ENCODE data around the gene LRG1.

Gene LRG1

DNA sequence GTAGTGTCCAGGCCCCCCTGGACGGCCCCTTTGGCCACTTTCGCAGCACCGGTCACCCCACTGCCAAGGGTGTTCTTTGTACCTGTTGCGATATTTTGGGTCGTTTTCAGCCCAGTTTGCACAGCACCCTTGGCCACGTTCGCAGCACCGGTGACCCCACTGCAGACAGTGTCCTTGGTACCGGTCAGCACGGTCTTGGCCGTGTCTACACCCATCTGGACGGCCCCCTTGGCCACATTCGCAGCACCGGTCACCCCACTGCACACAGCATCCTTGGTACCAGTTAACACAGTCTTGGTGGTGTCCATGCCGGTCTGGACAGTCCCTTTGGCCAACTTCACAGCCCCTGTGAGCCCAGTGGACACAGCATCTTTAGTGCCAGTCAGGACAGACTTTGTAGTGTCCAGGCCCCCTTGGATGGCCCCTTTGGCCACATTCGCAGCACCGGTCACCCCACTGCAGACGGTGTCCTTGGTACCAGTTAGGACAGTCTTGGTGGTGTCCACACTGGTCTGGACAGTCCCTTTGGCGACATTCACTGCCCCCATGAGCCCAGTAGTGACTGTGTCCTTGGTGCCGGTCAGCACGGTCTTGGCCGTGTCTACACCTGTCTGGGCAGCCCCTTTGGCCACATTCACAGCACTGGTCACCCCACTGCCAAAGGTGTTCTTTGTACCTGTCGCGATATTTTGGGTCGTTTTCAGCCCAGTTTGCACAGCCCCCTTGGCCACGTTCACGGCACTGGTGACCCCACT is 28.4 kb downstream of the LRG1 start (continued):
- TF ChIP-seq ZBTB20 (tag by site-specific recombination; IDR thresholded peaks at IDR 0.05) (no peak), ZNF416 (tag by site-specific recombination; IDR thresholded peaks at IDR 0.05) (no peak), HOXC10 (CRISPR knock-in tag; IDR thresholded peaks at IDR 0.05) (no peak)
- TF ChIP-seq, protein P1, sequence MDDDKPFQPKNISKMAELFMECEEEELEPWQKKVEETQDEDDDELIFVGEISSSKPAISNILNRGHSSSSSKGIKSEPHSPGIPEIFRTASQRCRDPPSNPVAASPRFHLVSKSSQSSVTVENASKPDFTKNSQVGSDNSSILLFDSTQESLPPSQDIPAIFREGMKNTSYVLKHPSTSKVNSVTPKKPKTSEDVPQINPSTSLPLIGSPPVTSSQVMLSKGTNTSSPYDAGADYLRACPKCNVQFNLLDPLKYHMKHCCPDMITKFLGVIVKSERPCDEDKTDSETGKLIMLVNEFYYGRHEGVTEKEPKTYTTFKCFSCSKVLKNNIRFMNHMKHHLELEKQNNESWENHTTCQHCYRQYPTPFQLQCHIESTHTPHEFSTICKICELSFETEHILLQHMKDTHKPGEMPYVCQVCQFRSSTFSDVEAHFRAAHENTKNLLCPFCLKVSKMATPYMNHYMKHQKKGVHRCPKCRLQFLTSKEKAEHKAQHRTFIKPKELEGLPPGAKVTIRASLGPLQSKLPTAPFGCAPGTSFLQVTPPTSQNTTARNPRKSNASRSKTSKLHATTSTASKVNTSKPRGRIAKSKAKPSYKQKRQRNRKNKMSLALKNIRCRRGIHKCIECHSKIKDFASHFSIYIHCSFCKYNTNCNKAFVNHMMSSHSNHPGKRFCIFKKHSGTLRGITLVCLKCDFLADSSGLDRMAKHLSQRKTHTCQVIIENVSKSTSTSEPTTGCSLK (tag by site-specific recombination; IDR thresholded peaks at IDR 0.05), result no peak
- TF ChIP-seq, protein P2, sequence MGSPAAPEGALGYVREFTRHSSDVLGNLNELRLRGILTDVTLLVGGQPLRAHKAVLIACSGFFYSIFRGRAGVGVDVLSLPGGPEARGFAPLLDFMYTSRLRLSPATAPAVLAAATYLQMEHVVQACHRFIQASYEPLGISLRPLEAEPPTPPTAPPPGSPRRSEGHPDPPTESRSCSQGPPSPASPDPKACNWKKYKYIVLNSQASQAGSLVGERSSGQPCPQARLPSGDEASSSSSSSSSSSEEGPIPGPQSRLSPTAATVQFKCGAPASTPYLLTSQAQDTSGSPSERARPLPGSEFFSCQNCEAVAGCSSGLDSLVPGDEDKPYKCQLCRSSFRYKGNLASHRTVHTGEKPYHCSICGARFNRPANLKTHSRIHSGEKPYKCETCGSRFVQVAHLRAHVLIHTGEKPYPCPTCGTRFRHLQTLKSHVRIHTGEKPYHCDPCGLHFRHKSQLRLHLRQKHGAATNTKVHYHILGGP (tag by site-specific recombination; IDR thresholded peaks at IDR 0.05), result no peak
- TF ChIP-seq, protein P3, sequence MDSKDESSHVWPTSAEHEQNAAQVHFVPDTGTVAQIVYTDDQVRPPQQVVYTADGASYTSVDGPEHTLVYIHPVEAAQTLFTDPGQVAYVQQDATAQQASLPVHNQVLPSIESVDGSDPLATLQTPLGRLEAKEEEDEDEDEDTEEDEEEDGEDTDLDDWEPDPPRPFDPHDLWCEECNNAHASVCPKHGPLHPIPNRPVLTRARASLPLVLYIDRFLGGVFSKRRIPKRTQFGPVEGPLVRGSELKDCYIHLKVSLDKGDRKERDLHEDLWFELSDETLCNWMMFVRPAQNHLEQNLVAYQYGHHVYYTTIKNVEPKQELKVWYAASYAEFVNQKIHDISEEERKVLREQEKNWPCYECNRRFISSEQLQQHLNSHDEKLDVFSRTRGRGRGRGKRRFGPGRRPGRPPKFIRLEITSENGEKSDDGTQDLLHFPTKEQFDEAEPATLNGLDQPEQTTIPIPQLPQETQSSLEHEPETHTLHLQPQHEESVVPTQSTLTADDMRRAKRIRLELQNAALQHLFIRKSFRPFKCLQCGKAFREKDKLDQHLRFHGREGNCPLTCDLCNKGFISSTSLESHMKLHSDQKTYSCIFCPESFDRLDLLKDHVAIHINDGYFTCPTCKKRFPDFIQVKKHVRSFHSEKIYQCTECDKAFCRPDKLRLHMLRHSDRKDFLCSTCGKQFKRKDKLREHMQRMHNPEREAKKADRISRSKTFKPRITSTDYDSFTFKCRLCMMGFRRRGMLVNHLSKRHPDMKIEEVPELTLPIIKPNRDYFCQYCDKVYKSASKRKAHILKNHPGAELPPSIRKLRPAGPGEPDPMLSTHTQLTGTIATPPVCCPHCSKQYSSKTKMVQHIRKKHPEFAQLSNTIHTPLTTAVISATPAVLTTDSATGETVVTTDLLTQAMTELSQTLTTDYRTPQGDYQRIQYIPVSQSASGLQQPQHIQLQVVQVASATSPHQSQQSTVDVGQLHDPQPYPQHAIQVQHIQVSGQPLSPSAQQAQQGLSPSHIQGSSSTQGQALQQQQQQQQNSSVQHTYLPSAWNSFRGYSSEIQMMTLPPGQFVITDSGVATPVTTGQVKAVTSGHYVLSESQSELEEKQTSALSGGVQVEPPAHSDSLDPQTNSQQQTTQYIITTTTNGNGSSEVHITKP (tag by site-specific recombination; IDR thresholded peaks at IDR 0.05), result no peak

DNA sequence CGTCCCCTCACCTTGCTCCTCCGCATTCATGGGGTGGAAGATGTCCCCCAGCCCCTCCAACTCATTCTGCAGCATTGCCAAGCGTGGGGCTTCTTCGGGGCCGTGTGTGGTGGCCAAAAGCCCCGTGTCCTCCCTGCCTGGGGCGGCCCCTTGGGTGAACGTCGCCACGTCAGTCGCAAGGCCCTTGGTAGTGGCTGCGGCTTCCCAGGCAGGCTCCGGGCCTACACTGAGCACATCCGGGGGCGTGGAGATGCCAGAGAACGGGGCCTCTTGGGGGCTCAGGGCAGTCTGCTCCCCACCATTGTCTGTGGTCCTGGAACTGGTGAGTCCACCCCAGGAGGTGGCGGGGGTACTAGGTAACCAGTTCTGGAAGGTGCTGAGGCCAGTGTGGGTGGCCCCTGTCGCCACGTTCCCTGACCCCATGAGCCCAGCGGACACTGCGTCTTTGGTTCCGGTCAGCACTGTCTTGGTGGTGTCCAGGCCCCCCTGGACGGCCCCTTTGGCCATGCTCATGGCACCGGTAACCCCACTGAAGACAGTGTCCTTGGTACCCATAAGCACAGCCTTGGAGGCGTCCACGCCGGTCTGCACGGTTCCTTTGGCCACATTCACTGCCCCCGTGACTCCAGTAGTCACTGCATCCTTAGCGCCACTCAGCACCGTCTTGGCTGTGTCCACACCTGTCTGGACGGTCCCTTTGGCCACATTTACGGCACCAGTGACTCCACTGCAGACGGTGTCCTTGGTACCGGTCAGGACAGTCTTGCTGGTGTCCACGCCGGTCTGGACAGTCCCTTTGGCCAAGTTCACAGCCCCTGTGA is 29.2 kb downstream of the LRG1 start:
- TF ChIP-seq BCL11B (tag by site-specific recombination; IDR thresholded peaks at IDR 0.05; ENCODE audit: low read depth), result peak; percentile 73; the same call in 1 of the 2 replicates
- TF ChIP-seq ZNF843 (tag by site-specific recombination; IDR thresholded peaks at IDR 0.05), result no peak
- 0 out of 2 replicates have a peak, but pooled peaks have one; percentile 11 for TF ChIP-seq GLIS2 (tag by site-specific recombination; IDR thresholded peaks at IDR 0.05)
- no peak overlapping the region for H3K4me3 ChIP-seq (ENCODE audit: low read depth, low read length)
- ChIA-PET POLR2A (interaction anchor here (0.7 kb wide), 1 partner anchor 213 kb away, joined by 5 read pairs; no protein-coding TSS in a partner anchor), CTCF (interaction anchor here (3.6 kb wide), 1 partner anchor 13 kb away, joined by 24 read pairs; no protein-coding TSS in a partner anchor)
- H3K4me1 ChIP-seq (ENCODE audit: control insufficient read depth, insufficient read depth, low read length), result no peaks in the 10 kb centered on the region
- no peaks in the 10 kb centered on the region for H3K9me3 ChIP-seq (ENCODE audit: control insufficient read depth, insufficient read depth, low read depth, low read length)
- H3K36me3 ChIP-seq (ENCODE audit: control insufficient read depth in 2 of 2, insufficient read depth in 1 of 2, low read length in 2 of 2), result peaks cover 0 to 10% of the 10 kb centered on the region in 2 experiments; a peak in 2 of 3 replicates
- no peak overlapping the region for H3K27ac ChIP-seq (ENCODE audit: extremely low read depth, low read depth, low read length)

DNA sequence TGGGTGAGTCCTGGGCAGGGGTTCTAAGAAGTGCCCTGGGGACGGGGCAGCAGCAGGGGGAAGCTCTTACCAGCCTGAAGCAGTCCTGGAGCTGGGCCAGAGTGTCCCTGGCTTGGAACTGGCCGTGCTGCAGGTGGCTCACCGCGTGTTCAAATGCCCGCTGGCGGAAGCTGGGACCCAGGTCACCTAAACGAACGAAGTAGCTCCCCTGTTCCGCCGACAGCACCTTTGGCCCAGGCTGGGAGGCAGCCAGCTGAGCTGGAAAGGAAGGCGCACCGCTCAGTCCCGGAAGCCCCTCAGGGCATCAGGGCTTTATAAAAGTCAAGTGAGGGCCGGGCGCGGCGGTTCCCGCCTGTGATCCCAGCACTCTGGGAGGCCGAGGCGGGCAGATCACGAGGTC is 31.1 kb downstream of the LRG1 start:
- H3K36me3 ChIP-seq (ENCODE audit: control insufficient read depth in 2 of 2, insufficient read depth in 1 of 2, low read length in 2 of 2), result peaks cover 0 to 29% of the 10 kb centered on the region in 2 experiments; a peak in 2 of 3 replicates
- TF ChIP-seq ZNF776 (tag by site-specific recombination; IDR thresholded peaks at IDR 0.05; ENCODE audit: borderline replicate concordance), result no peak
- no peak overlapping the region for H3K4me3 ChIP-seq (ENCODE audit: low read depth, low read length)
- H3K4me1 ChIP-seq (ENCODE audit: control insufficient read depth, insufficient read depth, low read length), result no peaks in the 10 kb centered on the region
- CTCF ChIA-PET, result interaction anchor here (0.5 to 3.6 kb wide), 4 partner anchors 12 to 33 kb away, joined by 3 to 24 read pairs (median 4); no protein-coding TSS in a partner anchor
- H3K9me3 ChIP-seq (ENCODE audit: control insufficient read depth, insufficient read depth, low read depth, low read length), result no peaks in the 10 kb centered on the region
- H3K27ac ChIP-seq (ENCODE audit: extremely low read depth, low read depth, low read length), result no peak overlapping the region
- POLR2A ChIA-PET, result interaction anchor here (0.8 kb wide), 1 partner anchor 37 kb away, joined by 3 read pairs; the partner anchor contains the start of gene HDGFL2
